Endothelial cell of umbilical vein (primary cell): ENCODE data around the gene AGPAT2. TPM values are rescaled to one million over a fixed set of nuclear protein-coding genes. Genes with fewer than 3 reads are reported as not detected.

Source experiments
- BruUV-seq: library from RNA; stranded (reverse); fragments of 400-500 nt; replicated peaks from 2 replicates; lab custom pipeline; 2021; lab: Mats Ljungman, UMichigan
- CTCF ChIA-PET: fragments of 300-600, 350-600 bp; sonication (Branson Sonifier 250); formaldehyde crosslinking; loops from one replicate; lab custom pipeline; 2021; ENCODE audit warnings: antibody characterized with exemption, inconsistent platforms; lab: Charles Lee
- POLR2A ChIA-PET: fragments of 300-600, 350-600 bp; sonication (Branson Sonifier 250); formaldehyde crosslinking; loops from one replicate; lab custom pipeline; 2021; ENCODE audit warnings: antibody characterized with exemption, inconsistent platforms; lab: Charles Lee
- DNase-seq: peaks from one replicate; pipeline ENCODE4 v3.0.0-alpha.2; 2011; ENCODE audit warnings: low read depth, low spot score
- FAIRE-seq: peaks from 2 replicates; lab custom pipeline; 2011; peaks lifted over from hg19 to GRCh38; lab: Jason Lieb, UNC
- H2AFZ ChIP-seq: 2 replicates; pipeline ENCODE4 v1.6.0; 2012; ENCODE audit warnings: low read depth, low read length, control low read depth, inconsistent platforms
- H3K27ac ChIP-seq: 2 replicates; pipeline ENCODE4 v1.5.1; 2011; ENCODE audit warnings: low read depth, mild to moderate bottlenecking, control low read depth, low read length, moderate library complexity; ENCODE audit not compliant: insufficient read depth
- H3K27me3 ChIP-seq, 2 experiments: 2 replicates each; pipeline versions ENCODE4 v1.6.0 to v1.6.1; 2011; ENCODE audit warnings: low read length in 2 of 2, mixed read lengths in 1 of 2; ENCODE audit not compliant: control insufficient read depth in 2 of 2, insufficient read depth in 2 of 2
- H3K36me3 ChIP-seq, 2 experiments: 2 replicates in 1 of 2; 3 replicates in 1 of 2; pipeline ENCODE4 v1.5.1; 2011; ENCODE audit warnings: low read length in 2 of 2, mild to moderate bottlenecking in 1 of 2, moderate library complexity in 1 of 2; ENCODE audit not compliant: control insufficient read depth in 2 of 2, insufficient read depth in 2 of 2; ENCODE audit errors: extremely low read depth in 1 of 2
- H3K4me1 ChIP-seq: 3 replicates; pipeline ENCODE4 v1.5.1; 2011; ENCODE audit warnings: mild to moderate bottlenecking, low read length; ENCODE audit not compliant: control insufficient read depth, insufficient read depth; ENCODE audit errors: extremely low read depth
- H3K4me2 ChIP-seq: 2 replicates; pipeline ENCODE4 v1.6.1; 2011; ENCODE audit warnings: low read length, control low read depth, mixed read lengths; ENCODE audit not compliant: insufficient read depth
- H3K4me3 ChIP-seq, 3 experiments: fragments of 200-600 bp in 1 of 3; sonication (generic), shearing (Covaris generic) in 1 of 3; replicated peaks in 1 of 3; 2 replicates each; pipeline ENCODE4 v1.5.1; 2011 to 2016; ENCODE audit warnings: control low read depth in 3 of 3, low read length in 3 of 3, mild to moderate bottlenecking in 2 of 3, inconsistent platforms in 1 of 3, low read depth in 1 of 3, moderate library complexity in 1 of 3; ENCODE audit not compliant: insufficient read depth in 1 of 3
- H3K79me2 ChIP-seq: 2 replicates; pipeline ENCODE4 v1.6.0; 2012; ENCODE audit warnings: low read length, inconsistent platforms; ENCODE audit not compliant: control insufficient read depth, insufficient read depth
- H3K9ac ChIP-seq: replicated peaks from 2 replicates; pipeline ENCODE3; 2011; ENCODE audit warnings: low read length, control low read depth; ENCODE audit not compliant: insufficient read depth; ENCODE audit errors: extremely low read depth
- H3K9me1 ChIP-seq: replicated peaks from 3 replicates; pipeline ENCODE4 v1.6.0; 2011; ENCODE audit warnings: mild to moderate bottlenecking, low read length; ENCODE audit not compliant: control insufficient read depth, insufficient read depth; ENCODE audit errors: extremely low read depth
- H3K9me3 ChIP-seq: replicated peaks from 2 replicates; pipeline ENCODE4 v1.5.1; 2012; ENCODE audit warnings: low read length, inconsistent platforms; ENCODE audit not compliant: control insufficient read depth, insufficient read depth
- H4K20me1 ChIP-seq: replicated peaks from 2 replicates; pipeline ENCODE3; 2011; ENCODE audit warnings: mild to moderate bottlenecking, low read length; ENCODE audit not compliant: control insufficient read depth, insufficient read depth; ENCODE audit errors: extremely low read depth
- EZH2 ChIP-seq: IDR thresholded peaks from 2 replicates; pipeline ENCODE4 v1.6.1; 2012; ENCODE audit warnings: borderline replicate concordance, low read depth, mild to moderate bottlenecking, moderate library complexity, low read length, inconsistent platforms; ENCODE audit not compliant: severe bottlenecking
- FOS ChIP-seq: IDR thresholded peaks from 2 replicates; pipeline ENCODE4 v1.6.1; 2011; ENCODE audit warnings: mild to moderate bottlenecking, low read length, moderate library complexity, borderline replicate concordance; ENCODE audit not compliant: insufficient read depth
- GATA2 ChIP-seq: IDR thresholded peaks from 2 replicates; pipeline ENCODE4 v1.7.0; 2011; ENCODE audit warnings: low read depth, mild to moderate bottlenecking, moderate library complexity, mixed read lengths, low read length; ENCODE audit not compliant: insufficient read length, insufficient read depth
- JUN ChIP-seq: IDR thresholded peaks from 2 replicates; pipeline ENCODE4 v1.6.1; 2011; ENCODE audit warnings: borderline replicate concordance, low read depth; ENCODE audit not compliant: insufficient read length, insufficient read depth
- MAX ChIP-seq: IDR thresholded peaks from 2 replicates; pipeline ENCODE4 v1.6.1; 2011; ENCODE audit not compliant: insufficient read depth, insufficient read length
- MYC ChIP-seq: IDR thresholded peaks from one replicate; pipeline ENCODE4 v1.6.1; 2011; ENCODE audit warnings: mild to moderate bottlenecking, low read depth, low read length
- POLR2A ChIP-seq: IDR thresholded peaks from 2 replicates; pipeline ENCODE4 v1.6.1; 2012; ENCODE audit warnings: low read depth, mild to moderate bottlenecking, control low read depth, low read length
- POLR2AphosphoS5 ChIP-seq: IDR thresholded peaks from 2 replicates; pipeline ENCODE4 v1.6.1; 2012; ENCODE audit warnings: low read depth, mild to moderate bottlenecking, control low read depth, low read length, moderate library complexity; ENCODE audit not compliant: insufficient read depth
- dilution Hi-C: fragments of 300-500 bp; cut with MboI; formaldehyde crosslinking; loops from one replicate; pipeline ENCODE4 v1.15.0; 2019; ENCODE audit warnings: low sequenced_read_pairs; ENCODE audit not compliant: extremely low pct_ligation_motif_present
- intact Hi-C: fragments of 100-400 bp; cut with micrococcal nuclease; formaldehyde crosslinking; loops from one replicate; pipeline ENCODE4 v1.10.0; 2022
- polyA plus RNA-seq, 4 experiments: library from polyadenylated mRNA; depleted of rRNA in 3 of 4; stranded (reverse) in 3 of 4; unstranded in 1 of 4; fragments of >200 nt; gene quantifications; 2 replicates each; pipeline versions ENCODE4 v1.2.1 to v1.2.3, GENCODE V29; 2011 to 2012; ENCODE audit warnings: missing spikeins in 1 of 4
- total RNA-seq: library from RNA; stranded (reverse); gene quantifications from 2 replicates; pipeline ENCODE4 v1.2.3, GENCODE V29; 2021
- TF ChIP-seq, protein P1 (sequence below), 2 donors: IDR thresholded peaks; 1 replicate in 1 of 2; 2 replicates in 1 of 2; pipeline ENCODE4 v1.5.1; 2011; ENCODE audit warnings: low read length in 2 of 2, mild to moderate bottlenecking in 2 of 2, moderate library complexity in 2 of 2, control low read depth in 1 of 2, inconsistent platforms in 1 of 2, low read depth in 1 of 2; ENCODE audit not compliant: insufficient read depth in 1 of 2; ENCODE audit errors: extremely low read depth in 1 of 2

The AGPAT2 gene
- total and polyA plus RNA-seq, 2 donors (not counting 3 experiments of a cell fraction or from before 2014, with no cell fraction given), result 45.5 to 55.3 TPM

GRCh38 chr9:136688274-136689107 is 1.2 kb upstream of the AGPAT2 start:
- Histone ChIP-seq H3K27ac (no peak overlapping the region), H3K79me2 (peaks cover 32% of the 10 kb centered on the region), H3K27me3 (no peaks in the 10 kb centered on the region), H3K9me3 (no peaks in the 10 kb centered on the region), H3K4me1 (peaks cover 14% of the 10 kb centered on the region), H3K9me1 (no peaks in the 10 kb centered on the region), H3K36me3 (peaks cover 0 to 2% of the 10 kb centered on the region in 2 experiments), H3K4me3 (no peak overlapping the region), H2AFZ (no peak overlapping the region), H3K4me2 (no peak overlapping the region), H3K9ac (no peak overlapping the region), H4K20me1 (no peaks in the 10 kb centered on the region)
- DNase-seq (no peak), FAIRE-seq (no peak)
- dilution Hi-C loops, result no loop called here
- no TSS peak for BruUV-seq
- POLR2A ChIA-PET, result interaction anchor here (1.1 kb wide), 1 partner anchor 39 kb away, joined by 4 read pairs; no protein-coding TSS in a partner anchor
- CTCF ChIA-PET, result interaction anchor here (1.5 to 2.0 kb wide), 3 partner anchors 9 to 20 kb away, joined by 4 to 7 read pairs (median 5); no protein-coding TSS in a partner anchor
- TF ChIP-seq, protein P1, sequence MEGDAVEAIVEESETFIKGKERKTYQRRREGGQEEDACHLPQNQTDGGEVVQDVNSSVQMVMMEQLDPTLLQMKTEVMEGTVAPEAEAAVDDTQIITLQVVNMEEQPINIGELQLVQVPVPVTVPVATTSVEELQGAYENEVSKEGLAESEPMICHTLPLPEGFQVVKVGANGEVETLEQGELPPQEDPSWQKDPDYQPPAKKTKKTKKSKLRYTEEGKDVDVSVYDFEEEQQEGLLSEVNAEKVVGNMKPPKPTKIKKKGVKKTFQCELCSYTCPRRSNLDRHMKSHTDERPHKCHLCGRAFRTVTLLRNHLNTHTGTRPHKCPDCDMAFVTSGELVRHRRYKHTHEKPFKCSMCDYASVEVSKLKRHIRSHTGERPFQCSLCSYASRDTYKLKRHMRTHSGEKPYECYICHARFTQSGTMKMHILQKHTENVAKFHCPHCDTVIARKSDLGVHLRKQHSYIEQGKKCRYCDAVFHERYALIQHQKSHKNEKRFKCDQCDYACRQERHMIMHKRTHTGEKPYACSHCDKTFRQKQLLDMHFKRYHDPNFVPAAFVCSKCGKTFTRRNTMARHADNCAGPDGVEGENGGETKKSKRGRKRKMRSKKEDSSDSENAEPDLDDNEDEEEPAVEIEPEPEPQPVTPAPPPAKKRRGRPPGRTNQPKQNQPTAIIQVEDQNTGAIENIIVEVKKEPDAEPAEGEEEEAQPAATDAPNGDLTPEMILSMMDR (IDR thresholded peaks at IDR 0.05; ENCODE audit: extremely low read depth in 1 of 2, insufficient read depth in 1 of 2, low read depth in 1 of 2, low read length in 2 of 2), result no peak
- TF ChIP-seq POLR2AphosphoS5 (no peak), FOS (no peak), JUN (no peak), MYC (no peak), EZH2 (no peak), MAX (no peak), POLR2A (no peak), GATA2 (no peak)
- intact Hi-C loops, result no loop called here
